Measurements from ENCODE around the gene COL7A1.

COL7A1 gene

DNA sequence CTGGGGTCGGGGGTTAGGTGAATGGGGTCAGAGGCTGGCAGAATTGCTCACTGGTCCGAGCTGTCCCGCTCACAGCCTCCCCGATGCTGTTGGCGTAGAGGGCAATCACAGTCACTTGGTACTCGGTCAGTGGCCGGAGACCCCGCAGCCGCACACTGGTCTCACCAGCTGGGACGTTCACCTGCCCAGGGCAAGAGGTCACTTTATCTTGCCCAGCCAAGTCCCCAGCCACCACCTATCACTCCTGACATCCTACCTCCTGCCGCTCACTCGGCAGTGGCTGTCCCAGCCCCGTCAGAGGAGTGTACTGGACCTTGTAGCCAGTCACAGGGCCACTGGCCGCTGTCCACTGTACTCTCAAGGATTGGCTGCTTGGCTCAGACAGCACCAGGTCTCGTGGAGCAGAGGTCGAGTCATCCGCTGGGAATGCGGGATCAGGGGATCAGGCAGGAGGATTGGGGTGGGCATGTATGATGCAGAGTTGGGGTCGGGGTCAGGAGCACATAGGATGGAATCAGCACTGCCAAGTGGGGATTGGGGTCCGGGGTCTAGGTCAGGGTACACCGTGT lies 2.5 kb downstream of the COL7A1 start:
- H3K36me3 Mint-ChIP-seq (ENCODE audit: insufficient read depth), result peaks cover 6% of the 10 kb centered on the region
- ATAC-seq (replicated peaks), result no peak
- no peaks in the 10 kb centered on the region for H3K9me3 Mint-ChIP-seq
- H3K27ac Mint-ChIP-seq, result no peak overlapping the region
- H3K4me3 Mint-ChIP-seq, result no peak overlapping the region
- H3K4me1 Mint-ChIP-seq (ENCODE audit: low read depth in 2 of 2), result peaks cover 4 to 7% of the 10 kb centered on the region in 2 donors
- DNase-seq, result no peak
- H3K27me3 Mint-ChIP-seq, result peaks cover 58 to 82% of the 10 kb centered on the region in 2 donors

DNA sequence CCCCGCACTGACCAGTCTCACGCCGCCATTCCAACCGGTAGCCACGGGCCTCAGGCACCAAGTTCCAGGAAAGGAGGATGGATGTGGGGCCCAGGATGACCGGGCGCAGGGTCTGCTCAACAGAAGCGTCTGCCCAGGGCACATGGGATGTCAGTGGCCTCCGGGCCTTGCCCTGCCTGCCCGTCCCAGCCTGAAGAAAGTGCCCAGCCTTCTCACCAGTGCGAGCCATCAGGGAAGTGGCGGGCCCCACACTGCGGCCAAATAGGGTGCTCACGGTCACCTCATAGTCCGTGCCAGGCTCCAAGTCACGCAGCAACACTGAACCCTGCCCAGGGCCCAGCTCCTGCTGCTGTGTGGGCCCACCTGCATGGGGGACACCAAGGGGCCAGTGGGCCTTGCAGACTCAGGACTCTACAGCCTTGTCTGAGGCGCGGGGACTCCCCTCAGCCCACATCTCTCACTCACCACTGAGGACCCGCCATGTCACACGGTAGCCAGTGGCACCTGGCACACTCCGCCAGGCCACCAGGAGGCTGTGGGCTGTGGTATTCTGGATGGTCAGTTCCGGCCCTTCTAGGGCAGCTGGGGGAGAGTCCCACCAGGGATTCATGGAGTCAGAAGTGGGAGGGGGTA lies 3.1 kb downstream of the COL7A1 start:
- no peak overlapping the region for H3K4me3 Mint-ChIP-seq
- H3K27ac Mint-ChIP-seq, result no peak overlapping the region
- H3K36me3 Mint-ChIP-seq (ENCODE audit: insufficient read depth), result peaks cover 6% of the 10 kb centered on the region
- H3K9me3 Mint-ChIP-seq, result no peaks in the 10 kb centered on the region
- H3K27me3 Mint-ChIP-seq, result peaks cover 64 to 88% of the 10 kb centered on the region in 2 donors
- H3K4me1 Mint-ChIP-seq (ENCODE audit: low read depth in 2 of 2), result peaks cover 4 to 7% of the 10 kb centered on the region in 2 donors
- ATAC-seq (replicated peaks) (no peak), DNase-seq (no peak)

DNA sequence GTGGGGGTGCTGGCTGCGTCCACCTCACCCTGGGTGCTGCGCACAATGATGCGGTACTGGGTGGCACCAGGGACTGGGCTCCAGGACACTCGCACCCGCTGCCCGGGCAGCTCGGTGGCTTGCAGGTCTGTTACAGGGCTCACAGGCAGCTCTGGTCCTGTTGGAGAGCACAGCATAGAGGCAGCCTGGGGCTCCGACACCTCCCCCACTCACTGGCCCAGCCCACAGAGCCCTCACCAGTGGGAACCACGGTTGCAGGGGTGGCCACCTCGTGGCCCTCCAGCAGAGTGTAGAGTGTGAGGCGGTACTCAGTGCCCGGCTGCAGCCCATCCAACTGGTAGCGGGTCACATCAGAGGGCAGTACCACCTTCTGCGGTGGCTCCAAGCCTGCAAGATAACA lies 3.7 kb downstream of the COL7A1 start:
- Mint-ChIP-seq H3K36me3 (ENCODE audit: insufficient read depth) (peaks cover 6% of the 10 kb centered on the region), H3K27me3 (peaks cover 68 to 92% of the 10 kb centered on the region in 2 donors), H3K4me1 (ENCODE audit: low read depth in 2 of 2) (peaks cover 4 to 7% of the 10 kb centered on the region in 2 donors), H3K9me3 (no peaks in the 10 kb centered on the region), H3K4me3 (no peak overlapping the region), H3K27ac (no peak overlapping the region)
- DNase-seq (no peak), ATAC-seq (replicated peaks) (no peak)

DNA sequence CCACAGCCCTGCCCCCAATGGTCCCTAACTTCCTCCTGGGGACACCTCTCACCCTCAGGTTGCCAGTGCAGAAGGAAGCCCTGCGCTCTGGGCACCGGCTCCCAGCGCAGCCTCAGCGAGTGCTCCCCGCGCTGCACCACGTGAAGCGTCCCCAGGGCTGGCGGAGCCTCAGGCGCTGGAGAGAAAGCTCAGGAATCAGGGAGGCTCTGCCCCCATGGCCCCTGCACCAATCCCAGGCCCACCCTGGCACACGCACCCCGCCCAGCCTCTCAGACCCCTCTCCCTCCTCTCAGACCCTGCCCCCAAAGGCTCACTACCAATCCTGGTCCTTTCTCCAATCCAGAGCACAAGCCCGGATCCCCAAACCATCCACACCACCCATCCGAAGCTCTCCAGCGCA lies 6.9 kb downstream of the COL7A1 start:
- Mint-ChIP-seq H3K36me3 (ENCODE audit: insufficient read depth) (no peaks in the 10 kb centered on the region), H3K4me1 (ENCODE audit: low read depth in 2 of 2) (peaks cover 0 to 3% of the 10 kb centered on the region in 2 donors), H3K4me3 (no peak overlapping the region), H3K27ac (no peak overlapping the region), H3K9me3 (no peaks in the 10 kb centered on the region), H3K27me3 (peaks cover 55 to 72% of the 10 kb centered on the region in 2 donors)
- DNase-seq (no peak), ATAC-seq (replicated peaks) (no peak)

- no peaks in the 10 kb centered on the region for H3K9me3 Mint-ChIP-seq
- ATAC-seq (replicated peaks) (no peak), DNase-seq (no peak)
- peaks cover 52 to 66% of the 10 kb centered on the region in 2 donors for H3K27me3 Mint-ChIP-seq
- no peaks in the 10 kb centered on the region for H3K36me3 Mint-ChIP-seq (ENCODE audit: insufficient read depth)
- no peak overlapping the region for H3K4me3 Mint-ChIP-seq
- no peak overlapping the region for H3K27ac Mint-ChIP-seq
- peaks cover 0 to 3% of the 10 kb centered on the region in 2 donors for H3K4me1 Mint-ChIP-seq (ENCODE audit: low read depth in 2 of 2)
These were observed 7.4 kb downstream of the COL7A1 start for GRCh38 chr3:48587686-48588085.

GRCh38 chr3:48585411-48585810 lies 9.7 kb downstream of the COL7A1 start:
- no peak overlapping the region for H3K27ac Mint-ChIP-seq
- no peaks in the 10 kb centered on the region for H3K9me3 Mint-ChIP-seq

DNA sequence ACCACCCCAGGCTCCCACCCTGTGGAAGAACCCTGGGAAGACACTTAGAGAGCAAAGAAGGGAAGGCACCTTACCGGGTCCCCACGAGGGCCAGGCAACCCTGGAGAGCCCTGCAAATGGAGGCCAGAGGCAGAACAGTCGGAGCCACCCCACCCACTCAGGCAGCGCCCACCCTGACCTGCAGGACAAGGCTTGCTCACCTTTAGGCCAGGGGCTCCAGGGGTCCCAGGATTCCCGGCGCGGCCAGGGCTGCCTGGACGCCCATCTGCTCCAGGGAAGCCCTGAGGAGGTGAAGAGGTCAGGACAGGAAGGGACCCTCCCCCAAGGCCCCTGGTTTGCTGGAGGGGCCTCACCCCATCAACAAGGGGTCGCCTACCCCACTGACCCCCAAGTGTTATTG lies 10.3 kb downstream of the COL7A1 start:
- Mint-ChIP-seq H3K4me3 (no peak overlapping the region), H3K4me1 (ENCODE audit: low read depth in 2 of 2) (peaks cover 0 to 3% of the 10 kb centered on the region in 2 donors), H3K27me3 (peaks cover 31 to 50% of the 10 kb centered on the region in 2 donors), H3K36me3 (ENCODE audit: insufficient read depth) (no peaks in the 10 kb centered on the region), H3K27ac (no peak overlapping the region), H3K9me3 (no peaks in the 10 kb centered on the region)
- no peak for DNase-seq
- no peak for ATAC-seq (replicated peaks)

More at GRCh38 chr3:48585411-48585810, 9.7 kb downstream of the COL7A1 start:
- no peak for DNase-seq
- peaks cover 0 to 3% of the 10 kb centered on the region in 2 donors for H3K4me1 Mint-ChIP-seq (ENCODE audit: low read depth in 2 of 2)
- H3K4me3 Mint-ChIP-seq, result no peak overlapping the region
- peaks cover 36 to 56% of the 10 kb centered on the region in 2 donors for H3K27me3 Mint-ChIP-seq
- no peaks in the 10 kb centered on the region for H3K36me3 Mint-ChIP-seq (ENCODE audit: insufficient read depth)
- ATAC-seq (replicated peaks), result no peak

DNA sequence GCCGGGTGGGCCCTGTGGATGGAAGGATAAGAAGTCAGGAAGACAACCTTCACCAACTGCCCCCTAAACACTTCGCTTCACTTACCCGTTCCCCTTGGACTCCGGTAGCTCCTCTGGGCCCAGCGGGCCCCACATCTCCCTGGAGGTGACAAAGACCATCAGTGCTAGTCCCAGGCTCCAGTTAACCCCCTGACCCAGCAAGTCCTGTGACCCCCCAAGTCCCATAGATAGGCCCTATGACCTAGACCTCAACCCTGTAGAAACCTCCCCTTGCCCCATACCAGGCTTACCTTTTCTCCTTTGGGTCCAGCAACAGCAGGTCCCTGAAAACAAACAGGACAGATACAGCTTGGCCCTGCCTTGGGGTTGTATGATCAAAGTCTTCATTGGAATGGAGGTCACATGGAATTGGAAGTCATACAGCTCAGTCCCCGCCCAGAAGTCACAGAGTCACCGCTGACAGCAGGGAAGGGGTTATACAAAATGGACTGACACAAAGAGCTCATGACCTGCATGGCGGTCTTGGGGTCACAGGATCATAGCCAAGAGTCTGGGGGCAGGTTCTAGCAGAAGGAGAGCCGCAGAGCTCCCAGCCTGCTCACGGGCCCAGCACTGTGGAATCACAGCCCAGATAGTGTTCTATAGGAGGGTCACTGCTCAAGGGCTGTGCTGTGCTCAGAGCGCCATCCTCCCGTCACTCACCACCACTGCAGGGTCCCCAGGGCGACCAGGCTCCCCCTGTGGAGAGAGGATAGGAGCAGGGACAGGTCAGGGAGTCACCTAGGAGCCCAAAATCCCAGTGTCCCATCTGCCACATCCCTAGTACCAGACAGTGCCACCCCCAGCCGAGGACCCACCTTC lies 13.3 kb downstream of the COL7A1 start:
- no peaks in the 10 kb centered on the region for H3K36me3 Mint-ChIP-seq (ENCODE audit: insufficient read depth)
- no peaks in the 10 kb centered on the region for H3K9me3 Mint-ChIP-seq
- H3K4me3 Mint-ChIP-seq, result no peak overlapping the region
- no peaks in the 10 kb centered on the region for H3K4me1 Mint-ChIP-seq (ENCODE audit: low read depth in 2 of 2)
- no peak overlapping the region for H3K27ac Mint-ChIP-seq
- ATAC-seq (replicated peaks) (no peak), DNase-seq (no peak)
- H3K27me3 Mint-ChIP-seq, result peaks cover 2 to 20% of the 10 kb centered on the region in 2 donors

DNA sequence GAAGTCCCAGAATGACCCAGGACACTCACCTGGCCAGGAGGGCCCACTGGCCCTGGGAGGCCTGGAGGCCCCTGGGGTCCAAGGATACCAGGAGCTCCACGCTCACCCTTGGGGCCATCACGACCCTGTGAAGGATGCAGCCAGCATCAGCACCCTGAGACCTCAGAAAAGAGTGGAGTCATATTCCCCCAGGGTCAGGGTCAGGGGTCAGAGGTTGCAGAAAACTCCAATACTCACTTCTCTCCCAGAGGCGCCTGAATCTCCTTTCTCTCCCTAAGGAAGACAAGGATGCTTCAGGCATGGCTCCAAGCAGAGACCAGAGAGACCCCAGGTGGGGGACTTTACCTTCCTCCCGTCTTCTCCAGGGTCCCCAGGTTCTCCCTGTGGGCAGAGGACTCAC lies 18.5 kb downstream of the COL7A1 start:
- no peak overlapping the region for H3K4me3 Mint-ChIP-seq
- H3K27ac Mint-ChIP-seq, result no peak overlapping the region
- no peaks in the 10 kb centered on the region for H3K36me3 Mint-ChIP-seq (ENCODE audit: insufficient read depth)
- H3K4me1 Mint-ChIP-seq (ENCODE audit: low read depth in 2 of 2), result no peaks in the 10 kb centered on the region
- no peak for ATAC-seq (replicated peaks)
- H3K27me3 Mint-ChIP-seq, result peaks cover 0 to 8% of the 10 kb centered on the region in 2 donors
- no peaks in the 10 kb centered on the region for H3K9me3 Mint-ChIP-seq
- DNase-seq, result no peak

- Mint-ChIP-seq H3K4me3 (no peak overlapping the region), H3K27ac (no peak overlapping the region), H3K36me3 (ENCODE audit: insufficient read depth) (no peaks in the 10 kb centered on the region), H3K27me3 (no peaks in the 10 kb centered on the region), H3K4me1 (ENCODE audit: low read depth in 2 of 2) (no peaks in the 10 kb centered on the region), H3K9me3 (no peaks in the 10 kb centered on the region)
- DNase-seq, result no peak
- no peak for ATAC-seq (replicated peaks)
These were observed 19.8 kb downstream of the COL7A1 start for GRCh38 chr3:48575366-48575765.

- DNase-seq (no peak), ATAC-seq (replicated peaks) (no peak)
- Mint-ChIP-seq H3K36me3 (ENCODE audit: insufficient read depth) (no peaks in the 10 kb centered on the region), H3K27me3 (no peaks in the 10 kb centered on the region), H3K4me3 (no peak overlapping the region), H3K27ac (peak overlapping the region in 1 of 2 donors; percentile 35), H3K4me1 (ENCODE audit: low read depth in 2 of 2) (no peaks in the 10 kb centered on the region), H3K9me3 (no peaks in the 10 kb centered on the region)
These were observed 21.1 kb downstream of the COL7A1 start for GRCh38 chr3:48573973-48574585.

DNA sequence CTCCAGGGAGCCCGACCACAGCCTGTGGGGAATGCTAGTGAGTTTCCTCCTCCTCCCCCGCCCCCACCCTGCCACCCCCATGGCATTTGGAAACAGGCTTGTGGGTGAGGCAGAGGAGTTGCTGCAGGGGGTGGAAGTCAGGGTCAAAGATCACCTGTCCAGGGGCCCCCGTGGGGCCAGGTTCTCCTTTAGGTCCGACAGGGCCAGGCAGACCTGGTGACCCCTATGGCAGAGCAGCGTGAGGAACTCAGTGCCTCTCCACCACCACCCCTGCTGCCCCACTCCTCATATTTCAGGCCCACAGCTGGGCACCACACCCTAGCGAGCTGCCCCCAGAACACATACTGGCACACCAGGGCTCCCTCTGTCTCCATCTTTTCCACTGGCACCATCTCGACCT lies 22.6 kb downstream of the COL7A1 start:
- Mint-ChIP-seq H3K4me1 (ENCODE audit: low read depth in 2 of 2) (no peaks in the 10 kb centered on the region), H3K4me3 (no peak overlapping the region), H3K27ac (peak overlapping the region in 1 of 2 donors; percentile 31), H3K36me3 (ENCODE audit: insufficient read depth) (no peaks in the 10 kb centered on the region), H3K27me3 (no peaks in the 10 kb centered on the region), H3K9me3 (no peaks in the 10 kb centered on the region)
- ATAC-seq (replicated peaks) (no peak), DNase-seq (no peak)

GRCh38 chr3:48571938-48572337 lies 23.2 kb downstream of the COL7A1 start:
- DNase-seq, result no peak
- H3K4me3 Mint-ChIP-seq, result no peak overlapping the region
- H3K9me3 Mint-ChIP-seq, result no peaks in the 10 kb centered on the region
- no peaks in the 10 kb centered on the region for H3K4me1 Mint-ChIP-seq (ENCODE audit: low read depth in 2 of 2)
- H3K36me3 Mint-ChIP-seq (ENCODE audit: insufficient read depth), result no peaks in the 10 kb centered on the region
- H3K27ac Mint-ChIP-seq, result no peak overlapping the region
- no peaks in the 10 kb centered on the region for H3K27me3 Mint-ChIP-seq
- no peak for ATAC-seq (replicated peaks)
